ENCODE results near the gene CEP41. TPM values are rescaled to one million over a fixed set of nuclear protein-coding genes. Genes with fewer than 3 reads are reported as not detected.

CEP41 gene
- total and polyA plus RNA-seq, 2 of the 13 experiments (the other 11 are each of a cell fraction or from before 2014, with no cell fraction given) = 8.7 to 9.0 TPM

GRCh38 chr7:130379019-130379418 lies 61.8 kb downstream of the CEP41 start (continued):
- TF ChIP-seq ZBTB44 (CRISPR knock-in tag; IDR thresholded peaks at IDR 0.05) = no peak
- TF ChIP-seq ZNF251 (CRISPR knock-in tag; IDR thresholded peaks at IDR 0.05) = no peak
- TF ChIP-seq RBAK (CRISPR knock-in tag; IDR thresholded peaks at IDR 0.05) = no peak
- no peak for TF ChIP-seq THAP8 (CRISPR knock-in tag; IDR thresholded peaks at IDR 0.05; ENCODE audit: borderline replicate concordance)
- no peak for TF ChIP-seq SP4 (CRISPR knock-in tag; IDR thresholded peaks at IDR 0.05)
- TF ChIP-seq ZXDC (CRISPR knock-in tag; IDR thresholded peaks at IDR 0.05) = no peak
- TF ChIP-seq ZNF841 (CRISPR knock-in tag; IDR thresholded peaks at IDR 0.05; ENCODE audit: borderline replicate concordance) = no peak

- Histone ChIP-seq H3K4me1 (ENCODE audit: insufficient read depth, low read length) (peaks cover 50% of the 10 kb centered on the region), H3K9ac (ENCODE audit: insufficient read depth, low read depth, low read length) (no peak overlapping the region), H3K9me3 (ENCODE audit: low read length) (peaks cover 10% of the 10 kb centered on the region), H3K4me3 (replicated peaks in 1 of 3; ENCODE audit: insufficient read depth in 1 of 3, low read depth in 2 of 3, low read length in 3 of 3) (no peak overlapping the region), H3K36me3 (replicated peaks in 1 of 2; ENCODE audit: control insufficient read depth in 1 of 2, insufficient read depth in 2 of 2, low read length in 2 of 2) (no peaks in the 10 kb centered on the region), H3K27me3 (ENCODE audit: control insufficient read depth in 1 of 2, insufficient read depth in 2 of 2, low read length in 2 of 2) (peaks cover 0 to 14% of the 10 kb centered on the region in 2 experiments; a peak in 2 of 5 replicates), H2AFZ (ENCODE audit: low read length) (no peak overlapping the region), H3K79me2 (ENCODE audit: insufficient read depth, low read length) (no peaks in the 10 kb centered on the region), H3K4me2 (ENCODE audit: low read depth, low read length) (no peak overlapping the region), H4K20me1 (ENCODE audit: insufficient read depth, low read length) (no peaks in the 10 kb centered on the region), H3K27ac (ENCODE audit: extremely low read length, insufficient read depth, low read length) (no peak overlapping the region)
- ChIA-PET CTCF (ENCODE audit: low intra/inter-chr PET ratio, low total read pairs) (no interaction called here), POLR2A (no interaction called here)
- FAIRE-seq (no peak), ATAC-seq (no peak), DNase-seq (ENCODE audit: low spot score) (no peak)
- intact Hi-C loops (cut with micrococcal nuclease; ENCODE audit: unreplicated experiment) = no loop called here
- BruUV-seq (replicated peaks) = no TSS peak
- in situ Hi-C loops (cut with HindIII; ENCODE audit: extremely low pct_ligation_motif_present, low pct_unique_long_range_greater_than_20kb) = no loop called here
- 82% methylated on average over 2 of the region's 6 CpGs for WGBS (ENCODE audit: low lambda C conversion rate)
- TF ChIP-seq ZNF280B (CRISPR knock-in tag; IDR thresholded peaks at IDR 0.05; ENCODE audit: borderline replicate concordance) (no peak), FOSL2 (CRISPR knock-in tag; IDR thresholded peaks at IDR 0.05) (peak; percentile 66), ZNF644 (CRISPR knock-in tag; IDR thresholded peaks at IDR 0.05; ENCODE audit: low read depth) (0 out of 2 replicates have a peak, but pooled peaks have one; percentile 32)
These were observed 63.6 kb downstream of the CEP41 start for GRCh38 chr7:130377178-130377577.

Data from HepG2 (cell line).